ENCODE data around the gene CLIP1. TPM values are rescaled to one million over a fixed set of nuclear protein-coding genes. Genes with fewer than 3 reads are reported as not detected.

Gene CLIP1
- total RNA-seq, 2 donors from 2014 or later = 35.4 to 65.8 TPM

- intact Hi-C loops (cut with DNase I) = no loop called here
- Histone ChIP-seq H3K27ac (no peak overlapping the region), H3K4me3 (no peak overlapping the region), H3K4me1 (no peaks in the 10 kb centered on the region), H3K9me3 (no peaks in the 10 kb centered on the region), H3K9ac (ENCODE audit: low read depth in 2 of 2, low read length in 2 of 2) (no peak overlapping the region), H3K27me3 (no peaks in the 10 kb centered on the region), H3K36me3 (no peaks in the 10 kb centered on the region)
- no peak for DNase-seq
- TF ChIP-seq, protein P1, sequence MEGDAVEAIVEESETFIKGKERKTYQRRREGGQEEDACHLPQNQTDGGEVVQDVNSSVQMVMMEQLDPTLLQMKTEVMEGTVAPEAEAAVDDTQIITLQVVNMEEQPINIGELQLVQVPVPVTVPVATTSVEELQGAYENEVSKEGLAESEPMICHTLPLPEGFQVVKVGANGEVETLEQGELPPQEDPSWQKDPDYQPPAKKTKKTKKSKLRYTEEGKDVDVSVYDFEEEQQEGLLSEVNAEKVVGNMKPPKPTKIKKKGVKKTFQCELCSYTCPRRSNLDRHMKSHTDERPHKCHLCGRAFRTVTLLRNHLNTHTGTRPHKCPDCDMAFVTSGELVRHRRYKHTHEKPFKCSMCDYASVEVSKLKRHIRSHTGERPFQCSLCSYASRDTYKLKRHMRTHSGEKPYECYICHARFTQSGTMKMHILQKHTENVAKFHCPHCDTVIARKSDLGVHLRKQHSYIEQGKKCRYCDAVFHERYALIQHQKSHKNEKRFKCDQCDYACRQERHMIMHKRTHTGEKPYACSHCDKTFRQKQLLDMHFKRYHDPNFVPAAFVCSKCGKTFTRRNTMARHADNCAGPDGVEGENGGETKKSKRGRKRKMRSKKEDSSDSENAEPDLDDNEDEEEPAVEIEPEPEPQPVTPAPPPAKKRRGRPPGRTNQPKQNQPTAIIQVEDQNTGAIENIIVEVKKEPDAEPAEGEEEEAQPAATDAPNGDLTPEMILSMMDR (IDR thresholded peaks at IDR 0.05) = no peak
Observed at GRCh38 chr12:122283680-122284079, 138.8 kb downstream of the CLIP1 start.

GRCh38 chr12:122282061-122282460 is 140.4 kb downstream of the CLIP1 start:
- H3K27ac ChIP-seq = no peak overlapping the region
- no peak overlapping the region for H3K4me3 ChIP-seq
- no peak overlapping the region for H3K9ac ChIP-seq (ENCODE audit: low read depth in 2 of 2, low read length in 2 of 2)
- H3K9me3 ChIP-seq = no peaks in the 10 kb centered on the region
- no peaks in the 10 kb centered on the region for H3K27me3 ChIP-seq
- TF ChIP-seq, protein P1 (IDR thresholded peaks at IDR 0.05) = no peak
- H3K4me1 ChIP-seq = no peaks in the 10 kb centered on the region
- H3K36me3 ChIP-seq = no peaks in the 10 kb centered on the region
- DNase-seq = no peak
- intact Hi-C loops (cut with DNase I) = no loop called here

DNA sequence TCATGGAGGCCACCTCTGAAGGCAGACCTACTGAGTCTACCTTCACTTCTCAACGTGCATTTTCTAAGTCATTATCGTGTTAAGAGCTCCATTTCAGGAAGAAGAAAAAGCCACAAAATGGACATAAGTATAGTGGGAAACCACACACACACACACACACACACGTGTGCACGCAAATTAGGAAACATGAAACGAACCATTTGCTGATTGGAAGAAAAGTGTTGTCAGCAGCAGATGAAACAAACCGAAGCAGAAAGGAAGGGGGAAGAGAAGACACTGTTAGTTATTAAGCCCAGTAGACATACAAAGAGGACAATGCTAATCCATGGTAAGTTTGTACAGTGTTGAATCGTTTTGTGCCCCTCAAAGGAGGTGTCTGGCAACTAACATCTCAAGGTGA is 146.2 kb downstream of the CLIP1 start:
- Histone ChIP-seq H3K27me3 (no peaks in the 10 kb centered on the region), H3K36me3 (no peaks in the 10 kb centered on the region), H3K4me3 (no peak overlapping the region), H3K9me3 (no peaks in the 10 kb centered on the region), H3K9ac (ENCODE audit: low read depth in 2 of 2, low read length in 2 of 2) (no peak overlapping the region), H3K4me1 (no peaks in the 10 kb centered on the region), H3K27ac (no peak overlapping the region)
- DNase-seq = no peak
- TF ChIP-seq, protein P1 (IDR thresholded peaks at IDR 0.05) = no peak
- intact Hi-C loops (cut with DNase I) = no loop called here

DNA sequence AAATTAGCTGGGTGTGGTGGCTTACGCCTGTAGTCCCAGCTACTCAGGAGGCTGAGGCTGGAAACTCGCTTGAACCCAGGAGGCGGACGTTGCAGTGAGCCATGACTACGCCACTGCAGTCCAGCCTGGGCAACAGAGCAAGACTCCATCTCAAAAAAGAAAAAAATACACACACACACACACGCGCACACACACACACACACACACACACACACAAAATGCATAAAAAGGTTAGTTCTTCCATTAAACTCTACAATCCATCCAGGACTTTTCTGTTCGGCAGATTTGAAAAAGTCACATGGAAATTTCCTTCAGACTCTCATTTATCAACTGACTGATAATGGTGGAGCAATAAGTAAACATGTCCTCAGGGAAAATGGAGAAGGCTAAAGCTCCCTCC is 147.0 kb downstream of the CLIP1 start:
- no peaks in the 10 kb centered on the region for H3K36me3 ChIP-seq
- H3K4me3 ChIP-seq = no peak overlapping the region

GRCh38 chr12:122266230-122266901 is 156.1 kb downstream of the CLIP1 start, which contains the start of gene VPS33A:
VPS33A (minus strand) TSS chr12:122266494; CDS start chr12:122266408, 86 bp downstream.
- intact Hi-C loops (cut with DNase I) = no loop called here
- peaks cover 8% of the 10 kb centered on the region for H3K4me1 ChIP-seq

More for the DNA sequence above, 147.0 kb downstream of the CLIP1 start:
- Histone ChIP-seq H3K4me1 (no peaks in the 10 kb centered on the region), H3K9me3 (no peaks in the 10 kb centered on the region), H3K27me3 (no peaks in the 10 kb centered on the region), H3K9ac (ENCODE audit: low read depth in 2 of 2, low read length in 2 of 2) (no peak overlapping the region), H3K27ac (no peak overlapping the region)
- TF ChIP-seq, protein P1 (IDR thresholded peaks at IDR 0.05) = no peak
- intact Hi-C loops (cut with DNase I) = no loop called here
- no peak for DNase-seq

More at GRCh38 chr12:122266230-122266901, 156.1 kb downstream of the CLIP1 start, which contains the start of gene VPS33A:
- Histone ChIP-seq H3K9me3 (no peaks in the 10 kb centered on the region), H3K9ac (ENCODE audit: low read depth in 2 of 2, low read length in 2 of 2) (peak within 1 kb of the TSS; percentile 76 to 97), H3K4me3 (peak within 1 kb of the TSS; percentile 91), H3K27ac (peak within 1 kb of the TSS; percentile 93), H3K27me3 (no peaks in the 10 kb centered on the region), H3K36me3 (no peaks in the 10 kb centered on the region)
- TF ChIP-seq, protein P1 (IDR thresholded peaks at IDR 0.05) = no peak
- DNase-seq = peak; percentile 96
